GM04503 (cell line): ENCODE data around the gene AKAP6.

ENCODE experiments used
- DNase-seq: peaks from one replicate; pipeline ENCODE4 v3.0.0-alpha.2; 2012; ENCODE audit warnings: low read depth

Gene AKAP6

DNA sequence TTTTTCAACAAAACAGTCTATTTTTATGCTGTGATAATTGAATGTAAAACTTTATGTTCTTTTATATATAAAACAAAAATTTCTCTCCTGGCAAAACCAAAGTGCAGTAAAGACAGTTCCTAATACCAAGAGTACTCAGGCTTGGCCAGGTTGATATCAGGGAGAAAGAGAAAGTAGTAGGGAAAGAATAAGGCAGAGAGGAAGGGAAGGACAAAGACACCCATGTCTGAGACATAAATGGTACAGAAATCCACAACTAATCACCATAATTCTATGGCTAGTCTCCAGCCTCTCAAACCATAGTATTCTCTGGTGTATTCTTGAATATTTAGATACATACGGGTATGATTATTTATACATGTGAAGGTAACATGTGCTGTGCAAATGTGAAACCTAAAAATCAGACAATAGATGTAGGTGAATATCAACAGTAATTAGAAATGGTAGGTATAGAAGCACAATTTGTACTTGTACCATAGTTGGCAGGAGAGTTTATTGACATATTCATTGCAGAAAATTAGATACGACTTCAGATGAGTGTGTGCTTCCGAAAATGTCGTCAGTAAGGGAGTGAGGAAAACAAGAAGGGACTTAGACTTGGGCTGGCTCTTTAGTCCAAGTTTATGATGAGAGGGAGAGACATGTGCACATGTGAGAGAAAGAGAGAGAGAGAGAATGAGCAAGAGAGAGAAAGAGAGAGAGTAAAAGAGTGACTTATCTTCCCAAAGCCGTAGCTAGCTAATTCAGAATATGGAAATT lies 378.8 kb downstream of the AKAP6 start:
- DNase-seq: no peak

DNA sequence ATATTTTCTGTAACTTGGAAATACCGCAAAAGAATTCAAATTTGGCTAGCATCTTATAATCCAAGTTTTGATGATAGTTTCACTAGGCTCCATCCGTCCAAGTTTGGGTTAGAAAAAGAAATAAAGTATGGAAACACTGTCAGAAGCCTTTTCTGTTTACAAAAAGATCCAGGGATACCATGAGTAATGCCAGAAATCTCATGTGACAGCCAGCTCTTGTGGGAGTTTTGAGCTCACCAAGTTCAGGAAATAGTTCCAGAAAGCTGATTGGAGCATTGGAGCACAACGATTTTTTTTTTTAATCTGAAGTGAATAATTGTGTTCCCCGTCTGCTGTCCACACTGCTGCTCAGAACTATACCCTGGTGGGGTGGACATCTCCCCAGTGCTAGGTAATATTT lies 379.9 kb downstream of the AKAP6 start:
- peak; percentile 92 for DNase-seq

DNA sequence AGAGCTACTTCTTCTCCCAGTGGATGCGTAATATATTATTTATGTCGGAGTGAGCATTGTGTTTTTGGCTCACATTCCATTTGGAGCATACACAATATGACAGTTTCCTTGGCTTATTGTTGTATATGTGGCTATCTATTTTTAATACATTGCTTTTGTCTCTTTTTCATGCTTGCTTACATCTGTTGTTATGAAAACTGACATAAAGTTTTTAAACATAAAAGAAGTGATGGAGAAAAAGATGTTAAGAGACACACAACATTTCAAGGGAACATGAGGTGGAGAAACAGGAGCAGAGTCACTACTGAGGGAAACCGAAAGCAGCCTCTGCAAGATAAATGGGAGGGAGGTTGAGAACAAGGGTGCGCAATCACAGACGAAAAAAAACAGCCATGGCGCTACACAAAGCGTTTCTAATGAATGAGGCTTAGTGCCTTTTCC lies 381.2 kb downstream of the AKAP6 start:
- DNase-seq: no peak

DNA sequence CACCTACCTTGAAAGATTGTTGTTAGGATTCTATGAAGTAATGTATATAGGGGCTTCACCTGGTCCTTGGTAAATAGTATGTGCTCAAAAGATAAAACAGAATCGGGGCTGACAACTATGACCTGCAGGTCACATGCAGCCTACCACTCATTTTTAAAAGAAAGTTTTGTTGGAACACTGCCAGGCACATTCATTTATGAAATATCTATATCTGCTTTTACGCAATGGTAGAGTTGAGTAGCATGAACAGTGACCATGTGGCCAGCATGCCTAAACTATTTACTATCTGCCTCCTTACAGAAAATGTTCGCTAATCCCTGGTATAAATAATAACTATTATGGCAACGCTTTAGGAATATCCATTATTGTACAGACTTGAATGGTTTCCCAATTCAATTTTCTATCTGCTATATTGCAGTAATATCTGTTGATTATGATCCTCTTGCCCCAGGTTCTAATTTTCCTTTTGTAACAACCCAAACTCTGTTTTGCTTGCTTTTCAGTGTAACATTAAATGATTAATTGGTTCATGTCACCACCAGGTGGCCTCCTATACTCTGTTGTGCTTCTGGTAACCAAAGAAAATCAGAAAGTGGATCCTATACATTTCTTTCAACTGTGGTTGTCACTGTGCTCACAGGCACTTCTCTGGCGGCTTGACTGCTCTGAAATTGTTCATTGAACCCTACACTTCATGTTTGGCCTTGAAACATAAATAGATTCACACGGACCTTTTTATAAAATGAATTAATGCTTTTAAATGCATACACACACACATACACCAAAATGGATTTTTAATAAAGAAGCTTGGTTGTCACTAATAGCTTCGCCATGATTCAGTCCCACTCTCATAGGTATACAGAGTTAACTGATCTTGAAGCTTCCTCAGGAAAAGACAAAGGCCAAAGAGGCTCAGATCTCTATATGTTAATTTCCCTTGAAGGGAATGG lies 381.9 kb downstream of the AKAP6 start:
- DNase-seq: no peak

DNA sequence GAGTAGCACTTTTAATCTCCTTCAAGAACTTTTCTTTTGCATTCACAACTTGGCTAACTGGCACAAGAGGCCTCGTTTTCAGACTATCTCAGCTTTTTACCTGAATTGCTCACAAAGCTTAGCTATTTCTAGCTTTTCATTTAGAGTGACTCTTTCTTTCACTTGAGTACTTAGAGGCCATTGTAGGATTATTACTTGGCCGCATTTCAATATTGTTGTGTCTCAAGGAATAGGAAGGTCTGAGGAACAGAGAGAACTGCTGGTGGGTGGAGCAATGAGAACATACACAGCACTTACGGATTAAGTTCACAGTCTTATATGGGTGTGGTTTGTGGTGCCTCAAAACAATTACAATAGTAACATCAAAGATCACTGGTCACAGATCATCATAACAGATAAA lies 384.8 kb downstream of the AKAP6 start:
- DNase-seq: no peak

DNA sequence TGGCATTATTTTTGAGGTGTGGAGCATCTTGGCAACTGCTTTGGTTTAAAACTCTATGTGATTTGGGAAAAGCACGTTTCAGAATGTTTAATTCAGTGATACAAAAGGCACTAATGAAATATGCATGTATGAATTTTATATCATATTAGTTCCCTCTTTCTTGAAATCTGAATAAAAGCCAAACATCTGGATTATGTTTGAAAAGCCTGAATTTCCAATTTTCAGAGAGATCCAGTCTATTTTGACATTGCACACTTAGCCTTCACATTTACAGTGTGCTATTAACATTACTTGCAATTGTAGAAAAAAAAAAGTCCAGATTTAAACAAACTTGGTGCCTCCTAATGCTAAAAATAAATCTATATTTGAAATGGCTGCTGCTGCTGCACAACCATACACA lies 390.5 kb downstream of the AKAP6 start:
- DNase-seq: no peak

DNA sequence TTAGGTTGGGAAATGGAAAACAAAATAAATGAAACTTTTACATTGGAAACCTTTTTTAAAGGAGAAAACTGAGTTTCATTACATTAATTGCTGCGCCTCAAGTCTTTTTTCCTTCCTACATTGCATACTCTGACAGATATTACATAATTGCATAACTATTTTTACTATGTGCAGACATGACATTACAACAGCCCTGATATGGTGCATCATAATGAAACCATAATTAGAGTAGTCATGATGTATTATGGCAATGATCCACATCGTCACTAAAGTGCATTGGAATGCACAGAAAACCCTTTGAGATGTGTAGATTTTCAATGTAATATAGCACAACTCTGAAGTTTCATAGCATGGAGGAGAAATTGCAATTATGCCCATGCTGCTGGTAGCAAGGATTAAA lies 391.8 kb downstream of the AKAP6 start:
- no peak for DNase-seq

DNA sequence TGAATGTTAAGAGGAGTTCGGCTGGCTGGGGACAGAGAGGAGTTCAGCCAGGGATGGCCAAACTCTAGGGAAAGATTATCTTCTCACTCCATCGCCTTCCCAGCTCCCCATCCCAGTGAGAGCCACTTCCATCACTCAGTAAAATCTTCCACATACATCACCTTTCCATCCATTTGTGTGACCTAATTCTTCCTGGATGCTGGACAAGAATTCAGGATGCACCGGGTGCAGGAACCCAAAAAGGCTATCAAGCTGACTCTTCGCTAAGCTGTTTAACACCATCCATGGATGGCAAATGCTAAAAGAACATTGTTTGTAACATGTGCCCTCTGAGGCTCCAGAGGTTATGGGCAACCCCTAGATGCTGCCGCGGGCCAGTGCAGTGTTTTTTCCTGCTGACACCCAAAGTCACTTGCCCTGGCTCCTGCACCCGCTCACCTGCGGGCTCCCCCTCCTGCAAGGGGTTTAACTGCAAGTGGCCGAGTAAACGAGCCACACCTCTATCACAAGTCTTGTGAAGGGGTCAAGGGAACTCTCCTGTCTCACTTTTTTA lies 393.6 kb downstream of the AKAP6 start:
- no peak for DNase-seq

DNA sequence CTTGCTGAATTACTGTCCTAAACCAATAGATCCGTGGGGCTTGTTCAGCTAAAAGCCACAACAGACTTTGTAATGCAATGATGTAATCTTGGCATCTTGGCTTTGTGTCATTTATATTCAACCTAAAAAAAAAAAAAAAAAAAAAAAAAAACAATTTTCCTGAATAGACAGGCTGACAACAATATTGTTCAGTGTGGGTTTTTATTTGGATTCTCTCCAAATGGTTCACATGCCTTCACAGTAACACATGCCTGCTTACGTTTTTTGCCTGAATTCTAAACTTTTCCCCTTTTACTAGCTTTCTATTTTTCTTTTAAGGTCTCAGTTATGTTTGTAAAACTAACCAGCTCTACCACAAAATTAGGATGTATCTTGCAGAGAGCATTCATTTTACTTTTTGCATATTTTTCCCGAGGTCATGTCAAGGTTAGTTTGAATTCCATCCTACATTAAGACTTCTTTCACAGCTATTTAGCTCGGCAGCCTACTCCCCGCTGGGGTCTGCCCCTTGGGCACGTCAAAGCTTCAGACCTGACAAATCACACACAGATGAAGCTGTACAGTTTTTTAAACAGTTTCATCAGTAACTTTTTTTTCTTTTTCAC lies 395.9 kb downstream of the AKAP6 start:
- peak; percentile 68 for DNase-seq

DNA sequence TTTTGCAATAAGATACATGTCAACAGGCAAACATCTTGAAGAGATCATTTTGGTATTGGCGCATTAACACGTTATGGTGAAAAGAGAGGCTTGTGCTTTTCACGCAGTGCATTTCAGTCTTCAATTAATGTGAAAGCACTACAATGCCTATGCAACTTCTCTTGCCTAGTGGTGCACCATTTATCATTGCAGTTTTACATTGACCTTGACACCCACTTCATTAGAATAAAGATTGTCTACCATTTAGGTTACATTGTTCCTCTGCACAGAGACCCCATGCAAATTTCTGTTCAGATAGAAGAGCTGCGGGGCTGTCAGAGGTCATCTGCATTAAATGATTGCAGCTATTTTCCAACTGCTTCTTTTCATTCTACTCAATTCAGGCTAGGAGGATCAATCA lies 397.4 kb downstream of the AKAP6 start:
- DNase-seq: no peak

DNA sequence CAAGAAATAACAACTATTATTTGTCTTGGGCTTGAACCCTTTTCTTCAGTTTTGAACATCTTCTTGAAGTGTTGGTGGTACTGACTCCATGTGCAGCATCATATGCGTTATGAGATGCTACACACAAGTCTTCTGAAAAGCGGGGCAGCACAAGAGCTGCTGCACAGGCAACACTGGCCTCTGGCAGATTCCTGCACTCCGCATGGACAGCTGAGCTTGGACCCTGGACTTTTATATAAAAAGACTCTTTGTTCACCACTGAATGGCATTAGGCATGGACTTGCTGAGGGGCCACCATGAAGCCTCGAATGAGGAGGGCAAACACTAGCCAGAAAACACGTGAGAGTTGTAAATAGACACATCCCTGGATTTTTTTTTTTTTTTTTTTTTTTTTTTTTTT lies 398.7 kb downstream of the AKAP6 start:
- no peak for DNase-seq

DNA sequence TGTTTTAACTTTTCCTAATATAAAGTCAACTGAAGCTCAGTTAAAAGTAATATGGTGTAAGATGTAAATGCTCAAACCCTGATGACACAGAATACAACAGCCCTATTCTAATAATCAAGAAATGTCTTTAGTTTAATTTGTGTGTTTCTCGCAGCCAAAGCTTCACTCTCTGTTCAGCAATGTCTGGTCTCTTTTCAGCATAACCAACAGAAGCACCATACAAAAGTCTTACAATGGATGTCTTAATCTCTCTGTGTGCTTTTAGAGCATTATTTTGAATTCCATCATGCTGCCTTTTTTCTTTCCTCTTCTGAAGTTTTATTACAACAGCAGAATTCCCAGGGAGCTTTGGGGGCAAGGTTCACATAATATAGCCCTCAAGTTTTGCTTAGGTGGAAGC lies 399.4 kb downstream of the AKAP6 start:
- no peak for DNase-seq

DNA sequence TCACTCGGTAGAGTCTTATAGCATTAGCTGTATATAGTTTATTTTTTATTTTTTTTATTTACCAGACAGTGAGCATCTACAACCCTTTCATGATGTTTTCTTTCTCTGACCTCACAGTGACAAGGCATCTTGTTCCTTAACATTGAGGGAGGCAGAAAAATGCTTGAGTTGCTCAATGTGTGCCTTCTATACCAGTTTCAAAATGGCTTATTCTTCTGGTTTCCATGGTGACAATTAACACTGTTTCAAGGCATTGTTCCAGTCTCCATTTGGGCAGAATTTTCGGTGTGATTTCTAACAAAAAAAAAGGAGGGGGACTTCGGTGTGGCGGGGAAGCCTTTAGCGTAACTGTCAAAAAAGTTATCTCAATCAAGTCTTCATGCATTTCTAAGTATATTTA lies 399.9 kb downstream of the AKAP6 start:
- no peak for DNase-seq

DNA sequence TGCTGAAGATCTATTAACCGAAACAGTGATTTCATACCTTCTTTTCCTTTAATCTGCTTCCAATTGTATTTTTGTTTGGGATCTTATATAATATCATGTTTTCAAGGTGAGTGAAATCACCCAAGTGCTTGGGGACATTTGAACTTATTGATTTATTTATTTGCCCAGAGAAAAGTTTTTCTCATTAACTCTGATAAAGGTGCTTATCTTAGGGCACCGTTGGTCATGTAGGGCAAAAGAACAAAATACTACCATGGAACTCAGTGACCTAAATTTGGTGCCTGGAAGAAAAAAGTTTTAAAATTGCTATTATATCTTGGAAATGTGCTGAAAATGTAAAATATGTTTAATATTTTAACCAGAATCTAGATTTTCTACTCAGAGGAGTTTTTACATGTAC lies 402.2 kb downstream of the AKAP6 start:
- no peak for DNase-seq

DNA sequence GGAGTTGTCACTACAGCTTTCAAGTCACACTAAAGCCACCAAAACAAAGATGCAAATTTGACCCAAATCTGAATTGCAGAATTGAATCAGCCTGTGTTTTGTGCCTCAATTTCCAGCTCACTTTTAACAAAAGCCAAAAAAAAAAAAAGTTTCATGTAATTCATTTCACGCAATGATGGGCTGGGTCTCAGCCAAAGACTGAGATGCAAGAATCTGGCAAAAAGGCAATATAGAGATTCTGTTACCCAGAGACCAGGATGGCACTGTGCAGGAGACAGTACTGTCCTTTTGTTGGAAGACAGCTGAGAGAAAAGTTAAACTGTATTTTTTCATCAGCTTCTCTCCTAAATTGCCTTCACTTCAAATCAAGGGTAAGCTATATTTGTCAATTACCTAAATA lies 403.9 kb downstream of the AKAP6 start:
- no peak for DNase-seq

DNA sequence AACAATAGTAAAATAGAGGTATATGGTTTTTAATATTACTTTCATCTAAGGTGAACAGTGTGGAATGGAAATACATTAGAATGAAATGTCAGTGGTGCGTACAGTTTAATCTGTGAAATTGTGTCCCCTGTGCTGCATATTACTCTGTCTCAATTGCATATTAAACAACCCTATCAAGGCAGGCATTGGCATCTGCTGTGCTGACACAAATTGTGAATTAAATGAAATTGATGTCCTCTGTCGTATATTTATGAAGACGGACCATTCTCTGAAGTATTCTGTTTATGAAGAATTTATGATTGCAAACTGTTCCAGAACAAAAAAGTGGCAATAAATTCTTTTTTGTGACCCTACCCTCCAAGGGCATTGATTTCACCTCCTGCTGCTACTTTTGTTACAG lies 405.2 kb downstream of the AKAP6 start:
- no peak for DNase-seq

DNA sequence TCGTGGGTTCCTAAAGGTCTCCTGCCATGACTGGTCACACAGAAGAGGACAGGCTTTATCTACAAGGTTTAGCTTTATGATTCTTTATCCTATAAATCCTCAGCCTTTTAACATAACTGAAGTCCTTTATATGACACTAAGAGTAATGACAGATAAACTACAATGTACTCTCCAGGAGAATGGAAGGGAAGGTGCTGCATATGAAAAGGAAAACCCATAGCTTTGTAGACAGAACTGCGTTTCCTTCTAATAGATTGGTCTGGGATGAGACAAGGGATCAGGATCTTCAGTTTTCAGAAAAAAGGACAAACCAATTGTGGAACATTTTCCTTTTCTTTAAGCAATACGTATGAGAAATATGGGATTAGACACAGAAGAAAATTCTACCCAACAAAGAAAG lies 408.5 kb downstream of the AKAP6 start:
- no peak for DNase-seq

DNA sequence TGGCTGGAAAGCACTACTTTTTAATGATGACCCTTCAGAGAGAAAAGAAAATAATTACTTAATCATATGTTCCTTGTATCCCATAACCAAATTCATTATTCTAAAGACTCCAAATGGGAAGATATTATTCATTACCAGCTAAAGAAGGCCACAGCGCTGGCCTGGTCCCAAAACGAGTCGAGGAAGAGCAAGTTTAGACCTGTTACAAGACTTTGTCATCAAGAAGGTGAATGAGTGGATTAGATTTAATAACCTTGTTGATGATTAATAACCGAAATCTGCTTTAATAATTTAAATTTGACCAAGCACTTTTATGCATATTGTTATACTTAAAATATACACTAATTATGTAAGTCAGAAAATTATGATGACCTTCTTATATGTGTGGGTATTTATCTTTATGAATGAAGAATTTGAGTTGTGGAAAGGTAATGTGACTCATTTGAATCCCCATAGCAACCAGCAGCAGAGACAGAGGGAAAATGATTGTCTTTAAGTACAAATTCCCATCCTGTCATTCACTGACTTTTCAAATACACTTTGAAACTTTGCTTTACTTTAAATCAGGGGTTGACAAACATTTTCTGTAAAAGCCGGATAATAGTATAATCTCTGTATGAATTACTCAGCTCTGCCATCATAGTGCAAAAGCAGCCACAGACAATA lies 409.2 kb downstream of the AKAP6 start:
- no peak for DNase-seq

DNA sequence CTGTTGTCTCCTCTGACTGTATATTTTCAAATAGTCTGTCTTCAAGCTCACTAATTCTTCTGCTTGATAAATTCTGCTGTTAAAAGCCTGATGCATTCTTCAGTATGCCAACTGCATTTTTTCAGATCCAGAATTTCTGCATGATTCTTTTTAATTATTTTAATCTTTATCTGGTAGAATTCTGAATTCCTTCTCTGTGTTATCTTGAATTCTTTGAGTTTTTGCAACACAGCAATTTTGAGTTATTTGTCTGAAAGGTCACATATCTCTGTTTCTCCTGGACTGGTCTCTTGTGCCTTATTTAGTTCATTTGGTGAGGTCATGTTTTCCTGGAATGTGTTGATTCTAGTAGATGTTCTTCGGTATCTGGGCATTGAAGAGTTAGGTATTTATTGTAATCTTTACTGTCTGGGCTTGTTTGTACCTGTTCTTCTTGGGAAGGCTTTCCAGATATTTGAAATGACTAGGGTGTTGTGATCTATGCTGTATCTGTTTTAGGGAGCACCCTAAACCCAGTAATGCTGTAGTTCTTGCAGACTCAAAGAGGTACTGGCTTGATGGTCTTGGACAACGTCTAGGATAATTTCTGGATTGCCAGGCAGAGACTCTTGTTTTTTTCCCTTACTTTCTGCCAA lies 415.8 kb downstream of the AKAP6 start:
- no peak for DNase-seq

DNA sequence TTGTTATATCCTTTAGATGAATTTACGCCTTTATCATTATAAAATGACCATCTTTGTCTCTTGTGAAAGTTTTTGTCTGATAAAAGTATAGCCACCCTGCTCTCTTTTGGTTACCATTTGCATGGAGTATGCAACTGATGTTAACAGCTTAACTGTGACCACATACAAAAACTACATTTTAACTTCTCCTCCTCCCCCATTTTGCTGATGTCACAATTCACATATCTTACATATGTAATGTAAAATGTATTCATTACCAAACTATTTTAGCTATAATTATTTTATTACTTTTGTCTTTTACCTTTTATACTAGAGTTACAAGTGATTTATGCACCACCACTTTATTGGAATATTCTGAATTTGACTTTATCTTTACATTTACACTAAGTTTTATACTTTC lies 425.1 kb downstream of the AKAP6 start:
- no peak for DNase-seq

DNA sequence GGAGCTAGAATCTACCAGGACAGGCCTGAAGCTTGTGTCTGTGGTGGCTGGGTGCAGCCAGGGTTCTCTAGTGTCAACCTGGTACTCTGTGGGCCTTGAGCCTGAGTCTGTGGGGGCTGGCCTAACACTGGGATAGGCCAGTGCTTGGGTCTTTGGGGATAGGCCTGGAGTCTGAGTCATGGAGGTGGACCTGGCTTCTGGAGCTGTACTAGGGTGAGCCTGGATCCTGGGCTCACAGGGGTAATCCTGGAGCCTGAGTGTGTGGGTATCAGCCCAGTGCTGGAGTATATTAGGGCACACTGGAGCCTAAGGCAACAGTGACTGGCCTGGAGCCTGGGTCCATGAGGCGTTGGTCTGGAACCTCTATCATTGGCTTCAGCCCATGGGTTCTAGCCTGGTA lies 427.1 kb downstream of the AKAP6 start:
- no peak for DNase-seq

DNA sequence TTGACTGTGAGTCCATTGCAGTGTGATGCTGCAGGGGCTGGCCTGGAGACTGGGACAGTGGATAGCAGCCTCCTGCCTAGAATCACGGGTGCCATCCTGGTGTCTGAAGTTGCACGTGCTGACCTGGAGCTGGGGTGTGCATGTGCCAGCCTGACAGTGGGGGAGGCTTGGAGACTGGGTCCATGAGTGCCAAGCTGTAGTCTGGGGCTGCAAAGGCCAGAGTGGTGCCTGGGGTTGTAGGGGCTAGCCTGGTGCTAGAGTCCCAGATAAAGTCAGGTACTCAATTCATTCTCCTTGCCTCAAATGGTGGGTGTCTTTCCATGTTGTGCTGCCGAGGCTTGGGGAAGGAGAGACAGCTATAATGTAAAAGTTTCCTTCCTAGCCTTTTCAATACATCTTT lies 427.7 kb downstream of the AKAP6 start:
- no peak for DNase-seq
